Stimulated activated CD8-positive, alpha-beta memory T cell treated with anti-CD3 and anti-CD28 coated beads, Interleukin-7, amount 100 ng/mL, for 24 hours (primary cell): ENCODE measurements around the gene DPH2.
A peak's percentile ranks its signal among the peaks of the same experiment; 100 is the strongest.

Source experiments
- DNase-seq: peaks from one replicate; pipeline ENCODE4 v3.0.0-alpha.2; 2020; ENCODE audit warnings: low read depth

The DPH2 gene

DNA sequence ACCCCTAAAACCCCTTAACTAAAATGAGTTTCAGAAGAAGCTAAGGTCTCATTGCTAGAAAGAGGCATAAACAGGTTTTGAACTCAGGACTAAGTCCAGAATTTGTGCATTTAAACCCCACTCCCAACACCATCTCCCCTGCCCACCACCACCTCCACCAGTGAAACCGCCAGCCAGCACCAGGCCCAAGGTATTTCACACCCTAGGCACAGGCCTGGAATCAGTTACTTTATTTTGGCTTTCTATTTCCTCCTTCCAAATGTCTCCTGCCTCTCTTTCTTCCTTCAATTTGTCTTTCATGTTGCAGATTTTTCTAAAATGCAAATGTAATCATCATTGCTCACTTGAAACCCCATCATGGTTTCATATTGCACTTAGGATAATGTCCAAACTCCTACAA, 24.9 kb upstream of the DPH2 start:
- DNase-seq = no peak

DNA sequence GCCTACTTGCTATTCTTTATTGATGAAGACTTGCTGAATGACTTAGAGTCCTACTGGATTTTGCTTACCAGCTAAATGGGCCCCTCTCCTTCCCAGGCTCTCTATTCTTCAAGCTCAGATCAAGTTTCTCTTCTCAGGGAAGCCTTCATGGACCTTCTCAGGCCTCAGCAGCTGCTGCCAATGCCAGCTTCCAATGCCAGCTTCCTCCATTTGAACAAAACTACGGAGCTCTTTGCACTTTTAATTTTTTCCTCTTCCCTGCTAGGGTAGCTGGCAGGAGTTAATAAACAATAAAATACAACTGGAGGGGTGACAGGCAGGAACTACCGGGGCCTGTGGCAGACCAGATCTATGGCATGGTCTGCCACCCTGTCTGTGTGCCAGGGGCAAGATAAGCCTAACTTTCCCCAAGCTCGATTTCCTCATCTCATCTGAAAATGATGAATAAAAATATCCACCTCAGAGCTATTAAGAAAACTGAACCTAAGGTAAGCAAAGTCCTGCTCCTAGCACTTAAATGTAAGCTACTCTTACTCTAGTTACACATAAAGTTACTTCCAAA, 24.1 kb upstream of the DPH2 start:
- DNase-seq = no peak

DNA sequence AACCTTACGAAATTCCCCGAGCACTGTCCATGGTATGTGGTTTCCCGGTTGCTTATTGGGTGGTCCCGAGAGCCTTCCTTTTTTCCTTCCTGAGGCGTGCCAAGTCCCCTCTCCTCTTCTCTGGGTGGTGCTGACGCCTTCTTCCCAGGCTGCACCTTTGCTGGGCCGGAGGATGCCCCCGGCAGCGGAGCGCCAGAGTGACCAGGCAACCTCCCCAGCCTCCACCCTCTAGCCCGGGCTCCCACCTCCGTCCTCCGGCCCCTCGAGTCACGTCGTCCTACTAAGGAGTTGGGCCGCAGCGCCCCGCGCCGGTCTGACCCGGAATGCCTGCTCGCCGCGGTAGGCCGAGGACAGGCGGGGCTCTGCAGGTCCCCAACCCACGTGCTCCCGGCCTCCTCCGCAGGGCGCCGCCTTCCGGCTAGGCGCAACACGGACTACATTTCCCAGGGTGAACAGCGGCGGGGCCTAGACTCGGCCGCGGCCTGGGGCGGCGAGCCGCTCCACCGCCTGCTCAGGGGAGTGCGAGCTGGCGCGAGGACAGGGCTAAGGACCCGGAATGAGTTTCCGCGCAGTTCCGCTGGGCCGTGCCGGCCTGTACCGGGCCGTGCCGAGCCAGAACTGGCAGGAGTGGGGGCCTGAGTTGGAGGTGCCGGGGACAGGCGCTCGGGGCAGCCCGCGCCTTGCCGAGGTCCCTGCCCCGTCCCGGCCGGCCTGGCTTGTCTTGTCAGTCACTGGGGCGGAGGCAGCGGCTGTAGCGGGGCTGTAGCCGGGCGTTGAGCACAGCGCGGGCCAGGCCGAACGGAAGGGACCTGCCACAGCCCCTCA, 23.4 kb upstream of the DPH2 start, which contains the start of gene IPO13:
Gene IPO13, plus strand, starts transcription at position 715 of the 825 bp plus-strand sequence. CDS start 651 bp downstream, outside the sequence.
- DNase-seq = peak; percentile 85

DNA sequence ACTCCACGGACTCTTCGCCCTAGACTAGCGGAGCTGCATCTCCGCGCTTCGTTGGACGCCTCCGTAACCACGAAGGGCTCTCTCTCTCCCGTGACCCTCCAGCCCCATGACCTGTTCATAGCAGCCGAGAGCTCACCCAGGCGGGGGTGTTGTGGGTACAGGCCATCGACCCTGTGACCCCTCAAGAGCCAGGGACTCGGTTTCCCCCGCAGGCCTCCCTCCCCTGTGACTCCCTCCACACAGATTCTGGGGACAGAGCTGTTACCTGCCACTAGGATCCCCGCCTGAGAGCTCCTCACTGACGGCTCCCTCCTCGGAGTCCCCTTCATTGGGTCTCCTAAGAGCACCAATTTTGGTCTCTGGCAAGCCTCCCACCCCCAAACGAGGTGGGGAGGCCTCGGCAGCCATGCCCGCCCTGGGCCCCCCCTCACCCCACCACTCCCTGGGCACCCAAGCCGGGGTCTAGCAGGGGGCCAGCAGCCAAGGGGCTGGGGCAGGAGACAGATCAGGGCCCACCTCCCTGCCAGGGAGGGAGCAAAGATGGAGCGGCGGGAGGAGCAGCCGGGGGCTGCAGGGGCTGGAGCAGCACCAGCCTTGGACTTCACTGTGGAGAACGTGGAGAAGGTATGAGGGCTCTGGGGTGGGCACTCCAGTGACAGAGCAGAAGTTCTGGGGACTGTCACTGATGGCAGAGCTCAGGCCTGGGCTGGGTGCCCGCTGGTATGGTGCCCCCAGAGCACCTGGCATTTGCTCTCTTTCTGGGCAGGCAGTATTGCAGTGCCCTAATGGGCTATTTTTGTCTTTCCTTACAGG, 22.5 kb upstream of the DPH2 start:
- no peak for DNase-seq

DNA sequence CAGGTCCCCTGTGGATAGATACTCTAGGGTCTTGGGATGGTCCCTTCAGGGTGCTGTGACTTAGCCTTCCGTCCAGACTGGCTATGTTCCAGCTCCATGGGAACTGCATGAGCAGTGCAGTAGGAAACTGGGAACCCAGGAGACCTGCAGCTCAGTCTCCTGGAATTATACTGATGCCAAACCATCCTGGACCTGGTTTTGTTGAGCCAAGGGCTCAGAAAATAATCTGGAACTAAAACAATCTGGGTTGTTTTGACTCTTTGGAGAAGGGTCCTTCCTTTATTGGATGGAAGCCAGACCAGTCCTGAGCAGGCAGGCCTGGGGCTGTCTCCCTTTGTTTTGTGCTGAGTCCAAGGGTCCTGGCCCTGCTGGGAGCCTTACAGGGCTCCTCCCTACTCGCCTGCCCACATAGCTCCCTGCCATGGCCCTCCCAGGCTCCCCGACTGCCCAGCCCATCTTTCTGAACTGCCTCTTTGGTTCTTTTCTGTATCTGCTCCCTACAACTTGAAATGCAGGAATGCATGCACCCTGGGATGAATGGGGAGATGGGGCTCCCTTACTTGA, 21.9 kb upstream of the DPH2 start:
- no peak for DNase-seq

DNA sequence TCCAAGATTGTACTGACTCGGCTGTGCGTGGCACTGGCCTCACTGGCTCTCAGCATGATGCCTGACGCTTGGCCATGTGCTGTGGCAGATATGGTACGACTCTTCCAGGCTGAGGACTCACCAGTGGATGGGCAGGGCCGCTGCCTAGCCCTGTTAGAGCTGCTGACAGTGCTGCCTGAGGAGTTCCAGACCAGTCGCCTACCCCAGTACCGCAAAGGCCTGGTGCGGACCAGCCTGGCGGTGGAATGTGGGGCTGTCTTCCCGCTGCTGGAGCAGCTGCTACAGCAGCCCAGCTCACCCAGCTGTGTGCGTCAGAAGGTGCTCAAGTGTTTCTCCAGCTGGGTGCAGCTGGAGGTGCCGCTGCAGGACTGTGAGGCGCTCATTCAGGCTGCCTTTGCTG, 20.1 kb upstream of the DPH2 start:
- no peak for DNase-seq

DNA sequence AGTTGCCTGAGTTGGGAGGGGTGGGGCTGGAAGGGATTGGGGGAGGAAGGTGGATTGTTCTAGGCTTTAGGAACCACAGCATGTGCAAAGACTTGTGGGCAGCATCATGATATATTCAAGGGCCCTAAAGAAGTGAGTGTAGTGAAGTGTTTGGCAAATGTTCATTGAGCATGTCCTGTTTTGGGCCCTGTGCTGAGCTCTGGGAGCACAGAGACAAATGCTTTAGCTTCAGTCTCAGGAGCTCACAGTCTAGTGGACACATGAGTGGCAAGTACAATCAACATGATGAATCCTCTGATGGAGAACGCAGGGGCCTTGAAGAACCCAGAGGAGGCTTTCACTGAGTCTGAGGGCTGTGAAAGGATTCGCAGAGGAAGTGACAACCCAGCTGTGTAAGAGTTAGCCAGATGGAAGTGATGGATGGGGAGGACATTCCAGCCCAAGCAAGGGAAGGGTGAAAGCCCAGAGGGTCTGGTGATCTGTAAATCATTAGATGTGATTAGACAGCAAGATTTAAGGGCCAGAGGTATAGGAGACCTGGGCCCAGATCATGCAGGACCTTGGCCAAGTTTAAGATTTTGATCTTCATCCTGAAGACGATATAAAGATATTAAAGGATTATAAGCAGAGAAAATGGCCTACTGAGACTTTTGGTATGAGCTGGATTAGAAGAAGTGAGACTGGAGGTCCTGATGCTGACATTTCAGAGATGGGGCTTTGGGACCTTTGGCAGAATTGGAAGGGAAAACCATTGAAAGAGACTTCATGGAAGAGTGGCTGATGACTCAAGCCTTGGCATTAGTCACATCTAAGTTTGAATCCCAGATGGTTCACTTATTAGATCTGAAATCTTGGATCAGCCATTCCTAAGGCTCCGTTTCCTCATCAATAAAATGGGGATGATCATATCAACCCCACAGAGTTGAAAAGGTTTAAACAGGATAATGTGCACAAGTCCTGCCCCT, 18.5 kb upstream of the DPH2 start:
- no peak for DNase-seq

DNA sequence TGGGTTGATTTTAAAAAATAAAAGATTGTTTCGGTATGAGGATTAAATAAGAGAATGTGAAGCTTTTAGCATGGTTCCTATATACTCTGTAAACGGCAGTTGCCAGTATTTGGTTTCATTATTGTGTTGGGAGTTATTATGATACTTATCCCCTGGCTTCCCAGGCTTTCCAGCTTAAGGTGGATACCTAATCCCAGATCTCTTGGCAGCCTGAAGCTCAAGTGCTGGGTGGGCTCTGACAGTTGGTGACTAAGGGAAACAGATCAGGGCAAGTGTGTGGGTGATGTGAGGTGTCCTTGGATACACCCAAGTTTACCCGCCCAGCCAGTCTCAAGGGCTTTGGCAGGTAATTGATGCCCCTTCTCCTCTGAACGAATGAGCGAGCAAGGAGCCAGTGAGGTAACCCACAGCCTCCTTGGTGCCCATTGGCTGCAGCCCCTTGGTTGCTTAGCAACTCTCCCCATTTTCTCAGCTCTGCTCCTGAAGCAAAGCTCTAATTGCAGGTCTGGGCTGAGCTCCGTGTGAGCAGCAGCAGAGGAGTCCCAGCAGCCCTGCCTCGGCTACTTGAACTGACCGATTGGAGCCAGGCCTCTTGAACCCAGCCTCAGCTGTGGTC, 17.0 kb upstream of the DPH2 start:
- no peak for DNase-seq

DNA sequence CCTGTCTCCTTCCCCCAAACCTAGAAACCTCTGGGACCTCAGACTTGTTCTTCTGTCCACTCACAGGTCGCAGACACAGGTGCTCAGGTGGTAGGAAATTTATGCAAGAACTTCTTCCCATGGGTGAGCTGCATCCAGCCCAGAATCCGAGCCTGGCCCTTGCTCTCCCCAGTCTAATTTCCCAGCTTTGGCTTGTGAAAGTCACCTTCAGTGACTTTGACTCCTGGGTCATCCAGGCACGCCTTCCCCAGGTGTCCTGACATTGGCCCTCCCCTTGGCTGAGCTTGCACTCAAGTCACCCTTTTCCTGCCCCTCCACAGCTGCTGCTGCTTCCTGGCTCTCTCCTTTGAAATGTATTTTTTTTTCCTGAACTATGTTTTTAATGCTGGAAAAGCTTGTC, 16.4 kb upstream of the DPH2 start:
- no peak for DNase-seq

DNA sequence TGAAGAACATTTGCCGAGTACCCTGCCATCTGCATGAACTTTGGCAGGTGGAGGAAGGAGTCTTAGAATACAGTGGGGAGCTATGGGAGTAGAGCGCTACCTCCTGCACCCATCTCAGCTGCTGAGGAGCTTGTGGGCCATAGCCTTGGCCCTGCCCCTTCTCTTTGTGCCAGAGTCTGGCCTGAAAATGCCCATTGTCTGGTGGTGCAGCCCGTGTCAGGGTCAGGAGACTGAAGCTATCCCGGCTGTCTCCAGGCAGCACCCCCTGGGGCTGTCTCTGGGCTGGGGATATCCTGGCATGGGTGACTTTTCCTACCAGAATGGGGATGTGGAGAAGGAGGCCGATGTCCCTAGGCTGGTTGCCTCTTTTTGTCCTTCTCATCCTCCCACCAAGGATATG, 15.8 kb upstream of the DPH2 start:
- no peak for DNase-seq

DNA sequence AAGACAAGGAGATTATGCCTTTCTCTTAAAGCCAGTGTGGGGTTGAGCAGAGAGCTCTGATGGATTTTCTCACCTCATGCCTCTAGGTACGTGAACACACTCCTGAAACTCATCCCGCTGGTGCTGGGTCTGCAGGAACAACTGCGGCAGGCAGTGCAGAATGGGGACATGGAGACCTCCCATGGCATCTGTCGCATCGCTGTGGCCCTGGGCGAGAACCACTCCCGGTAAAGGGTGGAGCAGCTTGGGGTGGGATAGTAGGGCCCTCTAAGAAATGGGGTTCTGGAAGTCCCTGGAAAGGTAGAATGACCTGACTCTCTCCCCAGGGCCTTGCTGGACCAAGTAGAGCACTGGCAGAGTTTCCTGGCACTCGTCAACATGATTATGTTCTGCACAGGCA, 13.6 kb upstream of the DPH2 start:
- DNase-seq = no peak

DNA sequence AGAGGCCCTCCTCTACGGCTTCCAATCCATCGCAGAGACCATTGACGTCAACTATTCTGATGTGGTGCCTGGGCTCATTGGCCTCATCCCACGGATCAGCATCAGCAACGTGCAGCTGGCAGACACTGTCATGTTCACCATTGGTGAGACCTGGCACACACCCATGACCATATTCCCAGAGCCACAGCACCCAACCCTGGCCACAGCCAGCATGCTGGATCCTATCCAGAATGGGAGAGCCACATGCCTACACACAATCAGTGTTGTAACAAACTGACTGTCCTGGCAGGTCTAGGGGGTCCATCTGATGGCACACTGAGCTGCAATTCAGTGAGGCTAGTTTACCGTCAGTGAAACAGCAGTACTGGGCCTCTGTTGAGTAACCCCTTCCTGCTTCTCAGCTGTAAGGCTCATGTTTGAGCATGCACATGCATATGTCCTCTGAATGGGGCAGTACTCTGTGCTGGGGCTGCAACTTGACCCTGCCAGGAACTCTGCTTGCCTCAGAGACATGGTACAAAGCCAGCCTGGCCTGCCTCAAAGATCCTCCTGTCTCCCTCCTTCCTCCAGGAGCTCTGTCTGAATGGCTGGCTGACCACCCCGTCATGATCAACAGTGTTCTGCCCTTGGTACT, 12.3 kb upstream of the DPH2 start:
- no peak for DNase-seq

DNA sequence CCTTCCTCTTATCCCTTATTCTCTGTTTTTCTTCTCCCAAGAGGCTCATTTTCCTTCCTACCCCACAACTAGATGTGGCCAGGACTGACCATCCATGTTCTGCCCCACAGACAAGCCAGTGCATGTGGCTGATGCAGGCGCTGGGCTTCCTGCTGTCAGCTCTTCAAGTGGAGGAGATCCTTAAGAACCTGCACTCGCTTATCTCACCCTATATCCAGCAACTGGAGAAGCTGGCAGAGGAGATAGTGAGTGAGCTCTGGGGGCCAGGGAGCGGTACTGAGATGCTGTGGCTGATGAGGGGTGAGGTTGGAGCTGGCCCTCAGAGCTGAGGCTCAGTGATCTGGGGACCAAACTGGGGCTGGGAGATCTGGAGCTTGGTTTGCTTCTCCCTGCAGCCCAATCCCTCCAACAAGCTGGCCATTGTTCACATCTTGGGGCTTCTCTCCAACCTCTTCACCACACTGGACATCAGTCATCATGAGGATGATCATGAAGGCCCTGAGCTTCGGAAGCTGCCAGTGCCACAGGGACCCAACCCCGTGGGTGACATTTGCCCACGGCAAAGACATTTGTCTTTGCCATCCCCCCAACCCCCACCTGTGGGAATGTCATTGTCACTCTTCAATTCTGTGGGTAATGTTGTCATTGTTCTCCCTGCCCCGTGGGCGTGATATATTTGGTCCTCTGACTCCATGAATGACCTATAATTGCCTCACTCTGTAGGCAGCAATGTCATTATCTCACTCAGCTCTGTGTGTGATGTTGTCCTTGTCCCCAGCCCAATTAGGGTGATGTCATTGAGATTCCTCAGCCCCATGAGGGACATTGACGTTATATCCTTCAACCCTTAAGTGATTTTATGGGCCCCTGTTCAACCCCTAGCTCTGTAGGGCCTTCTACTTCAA, 11.2 kb upstream of the DPH2 start:
- no peak for DNase-seq

DNA sequence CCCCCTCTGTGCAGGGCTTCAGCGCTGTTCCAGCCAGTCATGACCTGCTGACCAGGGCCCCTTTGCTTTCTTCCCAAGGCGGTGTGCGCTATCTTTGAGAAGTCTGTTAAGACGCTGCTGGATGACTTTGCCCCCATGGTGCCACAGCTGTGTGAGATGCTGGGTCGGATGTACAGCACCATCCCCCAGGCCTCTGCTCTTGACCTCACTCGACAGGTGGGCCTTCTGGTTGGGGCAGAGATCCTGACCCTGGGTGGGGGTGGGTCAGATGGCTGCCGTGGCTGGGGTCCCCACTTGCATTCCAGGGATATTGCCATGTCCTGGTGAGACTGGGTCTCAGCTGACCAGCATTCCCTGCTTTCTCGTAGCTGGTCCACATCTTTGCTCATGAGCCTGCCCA, 9.0 kb upstream of the DPH2 start:
- no peak for DNase-seq

DNA sequence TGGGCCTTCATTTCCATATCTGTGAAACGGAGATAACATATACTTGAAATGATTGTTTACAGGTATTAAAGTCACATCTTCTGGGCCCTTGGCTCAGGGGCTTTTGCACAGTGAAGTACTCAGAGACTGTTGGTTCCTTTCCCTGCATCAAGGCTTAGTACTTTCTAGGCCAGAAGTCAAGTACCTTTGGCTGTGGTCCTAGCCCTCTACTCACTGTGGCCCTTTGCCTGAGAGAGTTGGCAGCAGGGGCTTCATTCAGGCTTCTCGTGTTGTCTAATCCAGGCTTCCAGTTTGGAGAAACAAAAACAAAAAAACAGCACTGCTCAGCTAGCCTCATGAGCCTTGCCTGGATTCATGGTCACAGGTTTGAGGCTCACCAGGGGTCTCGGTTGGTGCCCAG, 8.1 kb upstream of the DPH2 start:
- DNase-seq = no peak

DNA sequence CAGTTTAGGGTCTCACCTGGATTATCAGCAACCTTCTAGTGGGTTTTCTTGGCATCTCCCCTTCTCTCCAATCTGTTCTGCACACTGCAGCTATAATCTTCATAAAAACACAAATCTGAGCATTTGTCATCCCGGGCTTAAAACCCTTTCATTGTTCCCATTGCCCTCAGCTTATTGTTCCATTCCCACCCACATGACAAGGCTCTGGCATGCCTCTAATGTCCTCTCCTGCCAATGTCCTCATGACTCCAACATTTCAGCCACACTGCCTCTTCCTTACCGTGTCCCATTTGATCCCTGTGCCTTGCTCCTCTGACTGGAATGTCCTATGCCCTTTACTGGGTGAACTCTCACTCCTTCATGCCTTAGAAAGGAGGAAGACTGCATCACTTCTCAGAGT, 7.5 kb upstream of the DPH2 start:
- DNase-seq = no peak

DNA sequence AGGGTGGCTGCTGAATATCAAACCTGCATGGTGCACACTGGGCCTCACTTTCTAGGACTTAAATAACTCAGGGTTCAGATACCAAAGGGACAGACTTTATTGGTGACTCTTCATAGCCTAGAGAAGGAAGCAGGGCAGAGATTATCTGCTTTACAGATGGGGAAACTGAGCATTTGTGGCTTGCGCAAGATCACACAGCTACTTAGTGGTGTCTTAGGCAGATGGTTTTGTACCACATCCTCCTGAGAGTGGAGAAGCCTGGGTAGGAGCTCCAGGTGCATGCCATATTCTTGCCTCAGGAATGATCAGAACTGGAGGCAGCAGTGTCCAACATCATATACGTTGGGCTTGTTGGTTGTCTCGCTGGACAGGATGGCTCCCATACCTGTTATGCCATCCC, 6.8 kb upstream of the DPH2 start:
- DNase-seq = no peak

DNA sequence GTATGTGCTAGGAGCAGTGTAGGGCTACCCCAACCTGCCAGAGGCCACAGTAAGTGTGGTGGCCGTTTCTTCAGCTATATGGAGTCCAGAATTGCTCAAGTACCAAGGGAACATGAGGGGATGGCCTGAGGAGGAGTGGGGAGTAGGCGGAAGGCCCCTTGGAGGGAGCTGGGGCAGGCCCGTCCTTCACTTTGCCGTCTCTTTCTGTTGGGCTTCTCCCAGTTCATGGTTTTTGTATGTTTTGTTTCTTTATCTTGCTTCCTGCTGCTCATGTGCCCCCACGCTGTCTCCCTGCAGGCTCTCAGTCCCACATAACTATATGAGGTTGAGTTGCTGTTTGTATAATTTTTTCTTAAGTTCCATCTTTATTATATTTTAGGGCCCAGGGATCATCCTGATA, 5.9 kb upstream of the DPH2 start:
- DNase-seq = no peak

DNA sequence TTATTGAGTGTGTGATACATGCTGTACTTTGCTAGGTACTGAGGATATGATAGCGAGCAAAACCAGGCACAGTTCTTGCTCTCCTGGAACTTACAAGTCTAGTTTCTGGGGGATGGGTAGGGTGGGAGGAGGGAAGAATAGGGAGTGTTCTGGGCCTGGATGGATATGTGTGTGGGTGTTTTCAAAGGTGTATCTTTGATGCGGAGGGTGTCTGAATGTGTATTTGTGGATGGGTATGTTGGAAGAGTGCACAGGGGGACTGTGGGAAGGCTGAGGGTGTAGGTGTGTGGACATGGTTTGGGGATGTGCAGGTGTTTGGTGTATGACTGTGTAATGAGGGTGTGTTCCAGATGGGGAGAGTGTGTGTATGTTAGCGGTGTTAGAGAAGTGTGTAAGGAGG, 4.5 kb upstream of the DPH2 start:
- no peak for DNase-seq
